Upper lobe of right lung (tissue), 1 donor: ENCODE results near the gene KATNAL2. TPM values are rescaled to one million over a fixed set of nuclear protein-coding genes. Genes with fewer than 3 reads are reported as not detected.

Source experiments
- ATAC-seq: fragments of 200-7000 bp; cut with Tn5 transposase; one replicate; pipeline ENCODE4 v1.9.1; 2020; ENCODE audit warnings: mild to moderate bottlenecking, moderate library complexity
- DNase-seq: peaks from one replicate; pipeline ENCODE4 v3.0.0-alpha.2; 2020
- H3K27ac ChIP-seq: fragments of 200-600 bp; one replicate; pipeline ENCODE4 v1.8.0; 2022
- H3K27me3 ChIP-seq: fragments of 200-600 bp; one replicate; pipeline ENCODE4 v1.8.0; 2022; ENCODE audit warnings: mild to moderate bottlenecking
- H3K36me3 ChIP-seq: fragments of 200-600 bp; one replicate; pipeline ENCODE4 v1.8.0; 2022
- H3K4me1 ChIP-seq: fragments of 200-600 bp; one replicate; pipeline ENCODE4 v1.8.0; 2022
- H3K4me3 ChIP-seq: fragments of 200-600 bp; one replicate; pipeline ENCODE4 v1.8.0; 2022; ENCODE audit warnings: mild to moderate bottlenecking
- H3K9me3 ChIP-seq: fragments of 200-600 bp; one replicate; pipeline ENCODE4 v1.8.0; 2022
- intact Hi-C: fragments of 100-400 bp; cut with DNase I; formaldehyde crosslinking; loops from one replicate; pipeline ENCODE4 v1.11.0; 2022
- total RNA-seq: library from RNA; stranded (reverse); fragmentation: NEBNext Ultra II Directional; extraction: Animal tissue kit (Norgen Biotek cat#: 25700); gene quantifications from one replicate; pipeline ENCODE4 v1.2.1, GENCODE V29; 2021
- TF ChIP-seq, protein P1 (sequence below): fragments of 200-600 bp; IDR thresholded peaks from one replicate; pipeline ENCODE4 v1.8.0; 2022; ENCODE audit warnings: antibody characterized with exemption
- donor health status: DM: no; HTN: yes; CAD: no; lungs with severe emphysema.

The KATNAL2 gene
- total RNA-seq, 1 donor from 2014 or later, result 3.1 TPM

DNA sequence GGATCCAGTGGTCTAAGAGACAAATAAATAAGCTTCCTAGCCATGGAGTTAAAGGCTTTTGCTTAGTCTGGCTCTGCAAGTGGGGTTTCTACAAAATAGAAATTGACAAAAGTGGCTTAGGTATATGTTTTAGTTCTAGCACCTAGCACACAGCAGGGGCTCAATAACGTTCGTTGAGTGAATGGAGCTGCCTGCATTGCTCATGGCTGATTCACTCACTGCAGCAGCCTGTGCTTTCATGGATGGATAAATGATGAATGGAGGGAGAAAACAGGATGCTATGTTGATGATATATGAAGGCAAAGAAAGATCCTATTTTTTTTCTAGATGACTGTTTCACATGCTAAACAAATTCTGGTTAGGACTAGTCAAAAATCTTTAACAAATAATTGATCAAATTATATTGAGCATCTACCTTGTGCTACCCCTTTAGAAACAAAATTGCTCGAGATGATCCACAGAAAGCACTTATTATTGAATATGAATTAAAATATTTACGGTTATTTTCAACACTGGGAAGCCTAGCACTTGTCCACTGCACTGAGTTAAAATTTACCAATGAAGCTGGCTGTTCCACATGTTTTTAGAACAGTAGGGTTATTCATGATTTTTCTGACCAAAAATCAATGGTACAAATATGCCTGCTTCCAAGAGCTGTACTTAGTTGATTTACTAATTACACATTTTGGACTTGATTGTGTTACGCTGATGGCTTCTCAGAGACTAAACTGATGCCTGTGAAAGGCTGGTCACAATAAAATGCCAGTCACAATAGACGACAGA, 193.3 kb downstream of the KATNAL2 start:
- intact Hi-C loops, result no loop called here
- no peak for ATAC-seq
- no peaks in the 10 kb centered on the region for H3K4me1 ChIP-seq
- H3K36me3 ChIP-seq, result peaks cover 92% of the 10 kb centered on the region
- H3K27me3 ChIP-seq, result no peaks in the 10 kb centered on the region
- DNase-seq, result no peak
- H3K27ac ChIP-seq, result no peak overlapping the region
- TF ChIP-seq, protein P1, sequence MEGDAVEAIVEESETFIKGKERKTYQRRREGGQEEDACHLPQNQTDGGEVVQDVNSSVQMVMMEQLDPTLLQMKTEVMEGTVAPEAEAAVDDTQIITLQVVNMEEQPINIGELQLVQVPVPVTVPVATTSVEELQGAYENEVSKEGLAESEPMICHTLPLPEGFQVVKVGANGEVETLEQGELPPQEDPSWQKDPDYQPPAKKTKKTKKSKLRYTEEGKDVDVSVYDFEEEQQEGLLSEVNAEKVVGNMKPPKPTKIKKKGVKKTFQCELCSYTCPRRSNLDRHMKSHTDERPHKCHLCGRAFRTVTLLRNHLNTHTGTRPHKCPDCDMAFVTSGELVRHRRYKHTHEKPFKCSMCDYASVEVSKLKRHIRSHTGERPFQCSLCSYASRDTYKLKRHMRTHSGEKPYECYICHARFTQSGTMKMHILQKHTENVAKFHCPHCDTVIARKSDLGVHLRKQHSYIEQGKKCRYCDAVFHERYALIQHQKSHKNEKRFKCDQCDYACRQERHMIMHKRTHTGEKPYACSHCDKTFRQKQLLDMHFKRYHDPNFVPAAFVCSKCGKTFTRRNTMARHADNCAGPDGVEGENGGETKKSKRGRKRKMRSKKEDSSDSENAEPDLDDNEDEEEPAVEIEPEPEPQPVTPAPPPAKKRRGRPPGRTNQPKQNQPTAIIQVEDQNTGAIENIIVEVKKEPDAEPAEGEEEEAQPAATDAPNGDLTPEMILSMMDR, result no peak
- H3K9me3 ChIP-seq, result no peaks in the 10 kb centered on the region
- H3K4me3 ChIP-seq, result no peak overlapping the region

DNA sequence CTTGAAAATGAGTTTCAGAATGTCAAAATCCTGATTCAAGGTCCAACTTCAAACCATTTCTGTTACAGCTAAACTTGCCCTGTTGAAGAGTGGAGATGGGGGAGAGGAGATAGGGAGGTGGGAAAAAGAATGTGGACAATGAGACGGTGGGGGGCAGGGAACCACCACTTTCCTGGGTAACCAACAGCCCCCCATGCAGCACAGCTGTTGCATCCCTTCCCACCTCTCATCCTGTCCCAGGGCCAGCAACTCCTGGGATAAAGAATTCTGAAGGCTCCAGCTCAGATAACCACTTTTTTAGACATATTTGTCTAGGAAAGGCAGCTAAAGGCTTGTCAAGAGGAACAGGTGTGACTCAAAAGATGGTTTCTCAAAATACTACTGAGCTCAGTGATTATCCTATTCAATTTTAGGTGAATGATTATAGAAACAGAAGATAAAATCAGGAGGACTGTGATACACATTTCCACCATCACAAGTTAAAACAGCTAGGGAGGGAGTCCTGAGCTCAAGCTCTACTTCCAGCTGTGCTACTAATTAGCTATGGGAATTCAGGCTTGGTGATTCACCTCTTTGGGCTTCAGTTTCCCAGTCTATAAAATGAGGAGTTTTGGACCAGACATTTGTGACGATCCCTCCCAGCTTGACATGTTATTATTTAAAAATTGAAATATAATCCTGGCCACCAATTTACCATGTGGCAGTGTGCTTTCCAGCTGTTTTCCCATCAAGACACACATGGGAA, 196.6 kb downstream of the KATNAL2 start:
- TF ChIP-seq, protein P1, result no peak
- Histone ChIP-seq H3K27me3 (no peaks in the 10 kb centered on the region), H3K4me3 (no peak overlapping the region), H3K9me3 (no peaks in the 10 kb centered on the region), H3K36me3 (peaks cover 61% of the 10 kb centered on the region), H3K4me1 (no peaks in the 10 kb centered on the region), H3K27ac (no peak overlapping the region)
- ATAC-seq, result no peak
- intact Hi-C loops, result no loop called here
- no peak for DNase-seq

DNA sequence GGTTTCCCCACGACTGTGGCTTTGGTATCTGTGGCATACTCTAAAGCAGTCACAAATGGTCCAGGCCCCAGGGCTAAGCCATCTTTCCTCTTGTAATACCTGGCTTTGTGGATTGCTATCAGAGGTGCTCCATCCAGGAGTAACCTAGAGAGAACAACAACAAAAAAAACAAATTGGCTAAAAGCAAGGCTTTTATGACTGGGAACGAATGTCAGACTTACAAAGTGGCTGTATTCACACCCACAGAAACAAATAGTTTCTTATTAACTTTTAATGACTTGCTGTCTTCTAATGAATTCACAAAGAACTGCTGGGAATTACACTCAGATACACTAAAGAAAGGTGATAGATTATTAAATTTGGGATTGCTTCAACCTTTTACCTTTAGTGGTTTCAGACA, 197.8 kb downstream of the KATNAL2 start:
- ATAC-seq (no peak), DNase-seq (no peak)
- H3K4me3 ChIP-seq, result no peak overlapping the region
- H3K36me3 ChIP-seq, result peaks cover 52% of the 10 kb centered on the region
- TF ChIP-seq, protein P1, result no peak
- H3K4me1 ChIP-seq, result no peaks in the 10 kb centered on the region
- H3K27me3 ChIP-seq, result no peaks in the 10 kb centered on the region
- intact Hi-C loops, result no loop called here
- no peak overlapping the region for H3K27ac ChIP-seq
- no peaks in the 10 kb centered on the region for H3K9me3 ChIP-seq

DNA sequence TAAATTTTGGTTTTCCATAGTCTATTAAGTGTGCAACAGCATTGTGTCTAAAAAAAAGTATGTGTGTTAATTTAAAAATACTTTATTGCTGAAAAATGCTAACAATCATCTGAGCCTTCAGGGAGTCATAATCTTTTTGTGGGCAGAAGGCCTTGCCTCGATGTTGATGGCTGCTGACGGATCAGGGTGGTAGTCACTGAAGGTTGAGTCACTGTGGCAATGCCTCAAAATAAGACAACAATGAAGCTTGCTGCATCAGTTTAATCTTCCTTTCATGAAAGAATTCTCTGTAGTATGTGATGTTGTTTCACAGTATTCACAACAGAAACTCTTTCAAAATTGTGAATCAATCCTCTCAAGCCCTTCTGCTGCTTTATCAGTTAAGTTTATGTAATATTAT, 201.6 kb downstream of the KATNAL2 start:
- TF ChIP-seq, protein P1, result no peak
- DNase-seq, result no peak
- H3K4me1 ChIP-seq, result no peaks in the 10 kb centered on the region
- intact Hi-C loops, result no loop called here
- no peak overlapping the region for H3K4me3 ChIP-seq
- no peak for ATAC-seq
- peaks cover 16% of the 10 kb centered on the region for H3K36me3 ChIP-seq
- H3K27me3 ChIP-seq, result no peaks in the 10 kb centered on the region
- no peaks in the 10 kb centered on the region for H3K9me3 ChIP-seq
- no peak overlapping the region for H3K27ac ChIP-seq

DNA sequence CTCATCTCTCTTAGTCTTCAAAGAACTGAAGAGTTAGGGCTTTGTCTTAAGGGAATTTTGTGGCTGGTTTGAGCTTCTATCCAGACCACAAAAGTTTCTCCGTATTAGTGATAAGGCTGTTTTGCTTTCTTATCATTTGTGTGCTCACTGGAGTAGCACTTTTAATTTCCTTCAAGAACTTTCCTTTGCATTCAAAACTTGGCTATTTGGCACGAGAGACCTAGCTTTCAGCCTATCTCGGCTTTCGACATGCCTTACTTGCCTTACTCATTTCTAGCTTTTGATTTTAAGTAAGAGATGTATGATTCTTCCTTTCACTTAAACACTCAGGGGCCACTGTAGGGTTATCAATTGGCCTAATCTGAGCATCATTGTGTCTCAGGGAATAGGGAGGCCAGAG, 203.0 kb downstream of the KATNAL2 start:
- intact Hi-C loops, result no loop called here

More for the DNA sequence above, 203.0 kb downstream of the KATNAL2 start:
- Histone ChIP-seq H3K9me3 (no peaks in the 10 kb centered on the region), H3K36me3 (peaks cover 5% of the 10 kb centered on the region), H3K27me3 (no peaks in the 10 kb centered on the region), H3K27ac (no peak overlapping the region), H3K4me1 (no peaks in the 10 kb centered on the region), H3K4me3 (no peak overlapping the region)
- DNase-seq (no peak), ATAC-seq (no peak)
- TF ChIP-seq, protein P1, result no peak
